CD4-positive, alpha-beta memory T cell (primary cell): Measurements from ENCODE around the gene LDLRAD4. TPM values are rescaled to one million over a fixed set of nuclear protein-coding genes. Genes with fewer than 3 reads are reported as not detected.

ENCODE experiments used
- CTCF ChIA-PET: fragments of 350-600 bp; sonication (Branson Sonifier 250); formaldehyde crosslinking; loops from one replicate; lab custom pipeline; 2021; ENCODE audit warnings: inconsistent platforms; ENCODE audit not compliant: partially characterized antibody; lab: Charles Lee
- POLR2A ChIA-PET: fragments of 350-600 bp; sonication (Branson Sonifier 250); formaldehyde crosslinking; loops from one replicate; lab custom pipeline; 2021; ENCODE audit not compliant: partially characterized antibody; lab: Charles Lee
- DNase-seq, 5 donors: peaks; one replicate each; pipeline versions ENCODE4 v3.0.0 to v3.0.0-alpha.2; 2020 to 2022; ENCODE audit warnings: mixed read lengths in 1 of 5
- H3K27ac ChIP-seq: one replicate; pipeline ENCODE4 v1.7.0; 2013; ENCODE audit warnings: low read depth, low read length
- H3K27me3 ChIP-seq: 2 replicates; pipeline ENCODE4 v1.7.0; 2013; ENCODE audit warnings: mild to moderate bottlenecking, low read length, moderate library complexity; ENCODE audit not compliant: insufficient read depth
- H3K36me3 ChIP-seq: 2 replicates; pipeline ENCODE4 v1.7.0; 2013; ENCODE audit warnings: mild to moderate bottlenecking, low read length, moderate library complexity; ENCODE audit not compliant: insufficient read depth
- H3K4me1 ChIP-seq: 2 replicates; pipeline ENCODE4 v1.7.0; 2013; ENCODE audit warnings: mild to moderate bottlenecking, low read length, moderate library complexity; ENCODE audit not compliant: insufficient read depth
- H3K4me3 ChIP-seq, 2 donors: one replicate each; pipeline ENCODE4 v1.7.0; 2013; ENCODE audit warnings: low read length in 2 of 2, mild to moderate bottlenecking in 1 of 2
- H3K9me3 ChIP-seq, 2 donors: one replicate each; pipeline ENCODE4 v1.7.0; 2013; ENCODE audit warnings: low read length in 2 of 2, control low read depth in 1 of 2; ENCODE audit not compliant: control insufficient read depth in 1 of 2
- H3K27ac Mint-ChIP-seq, 7 donors: one replicate each; pipeline ENCODE4 v1.8.0; 2020 to 2021; ENCODE audit warnings: mixed read lengths in 7 of 7, mild to moderate bottlenecking in 6 of 7, inconsistent platforms in 3 of 7, moderate library complexity in 3 of 7
- H3K27me3 Mint-ChIP-seq, 2 donors: one replicate each; pipeline ENCODE4 v1.8.0; 2020 to 2021; ENCODE audit warnings: mixed read lengths in 2 of 2
- H3K36me3 Mint-ChIP-seq, 2 donors: one replicate each; pipeline ENCODE4 v1.8.0; 2020 to 2021; ENCODE audit warnings: mixed read lengths in 2 of 2, inconsistent platforms in 1 of 2, mild to moderate bottlenecking in 1 of 2
- H3K4me1 Mint-ChIP-seq, 4 donors: one replicate each; pipeline ENCODE4 v1.8.0; 2020 to 2021; ENCODE audit warnings: mixed read lengths in 4 of 4, mild to moderate bottlenecking in 1 of 4
- H3K4me3 Mint-ChIP-seq, 8 donors: one replicate each; pipeline ENCODE4 v1.8.0; 2020 to 2021; ENCODE audit warnings: mixed read lengths in 8 of 8, mild to moderate bottlenecking in 7 of 8, moderate library complexity in 6 of 8, inconsistent platforms in 3 of 8
- H3K9me3 Mint-ChIP-seq, 8 donors: one replicate each; pipeline ENCODE4 v1.8.0; 2020 to 2021; ENCODE audit warnings: mixed read lengths in 8 of 8, mild to moderate bottlenecking in 5 of 8, inconsistent platforms in 3 of 8, moderate library complexity in 1 of 8
- intact Hi-C: fragments of 100-400 bp; cut with micrococcal nuclease; formaldehyde crosslinking; loops from one replicate; pipeline ENCODE4 v1.15.1; 2023
- polyA plus RNA-seq, 2 donors: library from polyadenylated mRNA; unstranded; fragments of 300-500 nt; fragmentation: Illumina TruSeq; gene quantifications; one replicate each; pipeline ENCODE4 v1.2.3, GENCODE V29; 2021
- total RNA-seq, 2 experiments: library from RNA; stranded (reverse); gene quantifications; one replicate each; pipeline ENCODE4 v1.2.3, GENCODE V29; 2021

Gene LDLRAD4
- total and polyA plus RNA-seq, 4 experiments from 2014 or later, result 17.4 to 63.0 (median 36.6) TPM

GRCh38 chr18:13401404-13401803 is 182.8 kb downstream of the LDLRAD4 start:
- Histone ChIP-seq H3K4me3 (no peak overlapping the region), H3K4me1 (no peaks in the 10 kb centered on the region), H3K27ac (no peak overlapping the region), H3K27me3 (no peaks in the 10 kb centered on the region), H3K36me3 (no peaks in the 10 kb centered on the region), H3K9me3 (no peaks in the 10 kb centered on the region)
- peaks cover 4 to 13% (median 6%) of the 10 kb centered on the region in 4 donors for H3K4me1 Mint-ChIP-seq
- no peaks in the 10 kb centered on the region for H3K27me3 Mint-ChIP-seq
- H3K4me3 Mint-ChIP-seq, result no peak overlapping the region
- intact Hi-C loops, result no loop called here
- POLR2A ChIA-PET, result no interaction called here
- H3K9me3 Mint-ChIP-seq, result peaks cover 0 to 3% (median 0%) of the 10 kb centered on the region in 8 donors
- DNase-seq, result no peak
- peaks cover 9% of the 10 kb centered on the region in 2 donors for H3K36me3 Mint-ChIP-seq
- no peak overlapping the region for H3K27ac Mint-ChIP-seq
- CTCF ChIA-PET, result interaction anchor here (1.8 kb wide), 1 partner anchor 185 kb away, joined by 4 read pairs; no protein-coding TSS in a partner anchor

GRCh38 chr18:13401826-13402225 is 183.3 kb downstream of the LDLRAD4 start:
- H3K27ac Mint-ChIP-seq, result peak overlapping the region in 3 of 7 donors; percentile 11 to 68 (median 14)
- no peaks in the 10 kb centered on the region for H3K9me3 ChIP-seq
- H3K9me3 Mint-ChIP-seq, result peaks cover 0 to 3% (median 0%) of the 10 kb centered on the region in 8 donors
- POLR2A ChIA-PET, result no interaction called here
- peaks cover 9% of the 10 kb centered on the region in 2 donors for H3K36me3 Mint-ChIP-seq
- no peak overlapping the region for H3K4me3 ChIP-seq
- CTCF ChIA-PET, result interaction anchor here (1.8 kb wide), 1 partner anchor 186 kb away, joined by 4 read pairs; no protein-coding TSS in a partner anchor
- H3K27me3 Mint-ChIP-seq, result no peaks in the 10 kb centered on the region
- no peak overlapping the region for H3K27ac ChIP-seq
- peaks cover 4 to 13% (median 6%) of the 10 kb centered on the region in 4 donors for H3K4me1 Mint-ChIP-seq
- H3K4me3 Mint-ChIP-seq, result no peak overlapping the region
- no peak for DNase-seq
- no peaks in the 10 kb centered on the region for H3K4me1 ChIP-seq
- no peaks in the 10 kb centered on the region for H3K27me3 ChIP-seq
- H3K36me3 ChIP-seq, result no peaks in the 10 kb centered on the region
- intact Hi-C loops, result no loop called here

GRCh38 chr18:13403786-13404549 is 185.4 kb downstream of the LDLRAD4 start:
- Histone ChIP-seq H3K4me3 (no peak overlapping the region), H3K9me3 (no peaks in the 10 kb centered on the region), H3K4me1 (no peaks in the 10 kb centered on the region), H3K27me3 (no peaks in the 10 kb centered on the region), H3K36me3 (no peaks in the 10 kb centered on the region), H3K27ac (no peak overlapping the region)
- ChIA-PET POLR2A (no interaction called here), CTCF (no interaction called here)
- H3K4me3 Mint-ChIP-seq, result no peak overlapping the region
- H3K4me1 Mint-ChIP-seq, result peaks cover 4 to 13% (median 6%) of the 10 kb centered on the region in 4 donors
- H3K27me3 Mint-ChIP-seq, result no peaks in the 10 kb centered on the region
- DNase-seq, result no peak
- no peaks in the 10 kb centered on the region for H3K9me3 Mint-ChIP-seq
- peak overlapping the region in 3 of 7 donors; percentile 9 to 46 (median 29) for H3K27ac Mint-ChIP-seq
- peaks cover 6 to 13% of the 10 kb centered on the region in 2 donors for H3K36me3 Mint-ChIP-seq
- intact Hi-C loops, result no loop called here

- H3K4me3 Mint-ChIP-seq, result no peak overlapping the region
Observed at GRCh38 chr18:13405305-13406038, 186.9 kb downstream of the LDLRAD4 start.

GRCh38 chr18:13406049-13406615 is 187.6 kb downstream of the LDLRAD4 start:
- H3K9me3 Mint-ChIP-seq, result peaks cover 0 to 4% (median under 1%) of the 10 kb centered on the region in 8 donors
- peaks cover 0 to 9% (median 4%) of the 10 kb centered on the region in 4 donors for H3K4me1 Mint-ChIP-seq
- peaks cover 17 to 19% of the 10 kb centered on the region in 2 donors for H3K36me3 Mint-ChIP-seq
- no peaks in the 10 kb centered on the region for H3K27me3 Mint-ChIP-seq
- intact Hi-C loops, result no loop called here
- DNase-seq, result no peak
- ChIA-PET CTCF (no interaction called here), POLR2A (no interaction called here)
- no peak overlapping the region for H3K27ac Mint-ChIP-seq
- H3K27me3 ChIP-seq, result no peaks in the 10 kb centered on the region
- H3K36me3 ChIP-seq, result no peaks in the 10 kb centered on the region
- H3K27ac ChIP-seq, result no peak overlapping the region
- no peak overlapping the region for H3K4me3 Mint-ChIP-seq
- H3K9me3 ChIP-seq, result no peaks in the 10 kb centered on the region
- H3K4me3 ChIP-seq, result no peak overlapping the region
- no peaks in the 10 kb centered on the region for H3K4me1 ChIP-seq

More at GRCh38 chr18:13405305-13406038, 186.9 kb downstream of the LDLRAD4 start:
- no peak overlapping the region for H3K27ac Mint-ChIP-seq
- no peak overlapping the region for H3K4me3 ChIP-seq
- H3K27me3 Mint-ChIP-seq, result no peaks in the 10 kb centered on the region
- peaks cover under 1 to 13% (median 4%) of the 10 kb centered on the region in 4 donors for H3K4me1 Mint-ChIP-seq
- peaks cover 12 to 15% of the 10 kb centered on the region in 2 donors for H3K36me3 Mint-ChIP-seq
- peaks cover 0 to under 1% (median 0%) of the 10 kb centered on the region in 8 donors for H3K9me3 Mint-ChIP-seq
- ChIA-PET POLR2A (no interaction called here), CTCF (no interaction called here)
- H3K9me3 ChIP-seq, result no peaks in the 10 kb centered on the region
- no peaks in the 10 kb centered on the region for H3K36me3 ChIP-seq
- no peaks in the 10 kb centered on the region for H3K4me1 ChIP-seq
- DNase-seq, result no peak
- no peak overlapping the region for H3K27ac ChIP-seq
- intact Hi-C loops, result no loop called here
- H3K27me3 ChIP-seq, result no peaks in the 10 kb centered on the region

GRCh38 chr18:13406736-13407135 is 188.2 kb downstream of the LDLRAD4 start:
- Mint-ChIP-seq H3K36me3 (peaks cover 19 to 25% of the 10 kb centered on the region in 2 donors), H3K4me3 (no peak overlapping the region), H3K4me1 (peaks cover 0 to 9% (median 4%) of the 10 kb centered on the region in 4 donors), H3K9me3 (peaks cover 0 to 8% (median under 1%) of the 10 kb centered on the region in 8 donors), H3K27me3 (no peaks in the 10 kb centered on the region), H3K27ac (peak overlapping the region in 2 of 7 donors; percentile 3 to 52)
- Histone ChIP-seq H3K36me3 (no peaks in the 10 kb centered on the region), H3K27ac (no peak overlapping the region), H3K27me3 (no peaks in the 10 kb centered on the region), H3K9me3 (no peaks in the 10 kb centered on the region), H3K4me3 (no peak overlapping the region), H3K4me1 (no peaks in the 10 kb centered on the region)
- ChIA-PET CTCF (no interaction called here), POLR2A (interaction anchor here (1.7 kb wide), 1 partner anchor 30 kb away, joined by 4 read pairs; no protein-coding TSS in a partner anchor)
- DNase-seq, result no peak
- intact Hi-C loops, result no loop called here
